Endodermal cell (in vitro differentiated cells): Measurements from ENCODE around the gene EVX1. TPM values are rescaled to one million over a fixed set of nuclear protein-coding genes. Genes with fewer than 3 reads are reported as not detected.

ENCODE experiments used
- DNase-seq: peaks from one replicate; pipeline ENCODE4 v3.0.0-alpha.2; 2017
- H3K27ac ChIP-seq: 2 replicates; pipeline ENCODE4 v1.5.1; 2013; ENCODE audit warnings: mild to moderate bottlenecking, low read depth, low read length, moderate library complexity
- H3K27me3 ChIP-seq: 2 replicates; pipeline ENCODE4 v1.6.1; 2013; ENCODE audit warnings: mild to moderate bottlenecking, low read length, moderate library complexity; ENCODE audit not compliant: insufficient read depth, control insufficient read depth, poor library complexity, severe bottlenecking
- H3K36me3 ChIP-seq: 2 replicates; pipeline ENCODE4 v1.7.0; 2013; ENCODE audit warnings: mild to moderate bottlenecking, low read length, moderate library complexity; ENCODE audit not compliant: control insufficient read depth, insufficient read depth
- H3K4me1 ChIP-seq: one replicate; pipeline ENCODE4 v1.7.0; 2013; ENCODE audit warnings: low read length; ENCODE audit not compliant: control insufficient read depth, insufficient read depth
- H3K4me3 ChIP-seq: 2 replicates; pipeline ENCODE4 v1.5.1; 2013; ENCODE audit warnings: mild to moderate bottlenecking, low read length, moderate library complexity
- H3K9ac ChIP-seq: 2 replicates; pipeline ENCODE4 v1.6.1; 2013; ENCODE audit warnings: mild to moderate bottlenecking, low read length, moderate library complexity; ENCODE audit not compliant: poor library complexity, severe bottlenecking; ENCODE audit errors: extremely low read depth
- H3K9me3 ChIP-seq: 2 replicates; pipeline ENCODE4 v1.6.1; 2013; ENCODE audit warnings: mild to moderate bottlenecking, low read length, moderate library complexity; ENCODE audit not compliant: control insufficient read depth
- H3K27ac Mint-ChIP-seq: 2 replicates; pipeline ENCODE4 v1.8.0; 2020; ENCODE audit warnings: mixed read lengths
- H3K27me3 Mint-ChIP-seq: 2 replicates; pipeline ENCODE4 v1.8.0; 2021; ENCODE audit warnings: mild to moderate bottlenecking, mixed read lengths; ENCODE audit not compliant: insufficient read depth
- H3K36me3 Mint-ChIP-seq: 2 replicates; pipeline ENCODE4 v1.8.0; 2020; ENCODE audit warnings: low read depth, mixed read lengths
- H3K4me1 Mint-ChIP-seq: 2 replicates; pipeline ENCODE4 v1.8.0; 2020; ENCODE audit warnings: mixed read lengths
- H3K4me3 Mint-ChIP-seq: 2 replicates; pipeline ENCODE4 v1.8.0; 2020; ENCODE audit warnings: mild to moderate bottlenecking, moderate library complexity, mixed read lengths
- H3K9me3 Mint-ChIP-seq: 2 replicates; pipeline ENCODE4 v1.8.0; 2020; ENCODE audit warnings: mild to moderate bottlenecking, mixed read lengths
- CTCF ChIP-seq: fragments of 200-600 bp; sonication (generic); conservative IDR thresholded peaks from 2 replicates; pipeline ENCODE4 v1.5.0; 2021; ENCODE audit warnings: antibody characterized with exemption, mild to moderate bottlenecking
- WGBS, 2 experiments: methylation state at CpG; one replicate each; pipeline versions ENCODE4 v1.1.5 to v1.1.7; 2013; ENCODE audit warnings: missing lambda C conversion rate in 2 of 2, mixed read lengths in 1 of 2; ENCODE audit not compliant: insufficient coverage in 1 of 2, insufficient read length in 1 of 2; 5-methylcytosine and 5-hydroxymethylcytosine counted together
- total RNA-seq, 2 donors: library from RNA; stranded (reverse); fragmentation: NEBNext Ultra II Directional in 1 of 2; extraction: Animal tissue kit (Norgen Biotek cat#: 25700) in 1 of 2; gene quantifications; 2 replicates in 1 of 2; 3 replicates in 1 of 2; pipeline ENCODE4 v1.2.1, GENCODE V29; 2021

Gene EVX1
- total RNA-seq, 2 donors from 2014 or later: 4.9 to 10.7 TPM

DNA sequence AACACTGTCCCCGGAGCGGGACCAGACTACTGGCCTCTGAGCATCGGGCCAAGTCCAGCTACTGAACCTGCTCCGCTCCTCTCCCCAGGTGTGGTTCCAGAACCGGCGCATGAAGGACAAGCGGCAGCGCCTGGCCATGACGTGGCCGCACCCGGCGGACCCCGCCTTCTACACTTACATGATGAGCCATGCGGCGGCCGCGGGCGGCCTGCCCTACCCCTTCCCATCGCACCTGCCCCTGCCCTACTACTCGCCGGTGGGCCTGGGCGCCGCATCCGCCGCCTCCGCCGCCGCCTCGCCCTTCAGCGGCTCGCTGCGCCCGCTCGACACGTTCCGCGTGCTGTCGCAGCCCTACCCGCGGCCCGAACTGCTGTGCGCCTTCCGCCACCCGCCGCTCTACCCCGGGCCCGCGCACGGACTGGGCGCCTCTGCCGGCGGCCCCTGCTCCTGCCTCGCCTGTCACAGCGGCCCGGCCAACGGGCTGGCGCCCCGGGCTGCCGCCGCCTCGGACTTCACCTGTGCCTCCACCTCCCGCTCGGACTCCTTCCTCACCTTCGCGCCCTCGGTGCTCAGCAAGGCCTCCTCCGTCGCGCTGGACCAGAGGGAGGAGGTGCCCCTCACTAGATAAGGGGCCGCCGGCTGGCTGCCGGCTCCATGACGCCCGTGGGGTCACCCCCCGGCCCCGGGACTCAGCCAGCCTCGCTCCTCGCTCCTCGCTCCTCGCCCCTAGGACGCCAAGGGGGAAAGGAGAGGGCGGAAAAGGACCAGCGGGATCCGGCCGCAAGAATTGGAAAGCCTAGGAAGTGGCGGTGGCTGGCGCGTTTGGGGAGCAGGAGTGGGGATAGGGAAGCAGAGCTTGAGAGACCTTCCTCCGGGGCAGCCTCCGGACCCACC, 3.4 kb downstream of the EVX1 start:
- H3K9me3 ChIP-seq: no peaks in the 10 kb centered on the region
- no peak overlapping the region for H3K27ac ChIP-seq
- Mint-ChIP-seq H3K9me3 (no peaks in the 10 kb centered on the region), H3K27ac (no peak overlapping the region), H3K4me3 (peak overlapping the region; percentile 75), H3K4me1 (peaks cover 46% of the 10 kb centered on the region), H3K36me3 (peaks cover 13% of the 10 kb centered on the region), H3K27me3 (peaks cover 99% of the 10 kb centered on the region)
- H3K4me3 ChIP-seq: no peak overlapping the region
- peak; percentile 43 for TF ChIP-seq CTCF
- no peaks in the 10 kb centered on the region for H3K36me3 ChIP-seq
- H3K27me3 ChIP-seq: peaks cover 100% of the 10 kb centered on the region
- WGBS, 2 experiments: 14 to 18% methylated on average over 48 to 90 of the region's 90 CpGs
- no peak overlapping the region for H3K9ac ChIP-seq
- peak; percentile 86 for DNase-seq
- peaks cover 5% of the 10 kb centered on the region for H3K4me1 ChIP-seq

DNA sequence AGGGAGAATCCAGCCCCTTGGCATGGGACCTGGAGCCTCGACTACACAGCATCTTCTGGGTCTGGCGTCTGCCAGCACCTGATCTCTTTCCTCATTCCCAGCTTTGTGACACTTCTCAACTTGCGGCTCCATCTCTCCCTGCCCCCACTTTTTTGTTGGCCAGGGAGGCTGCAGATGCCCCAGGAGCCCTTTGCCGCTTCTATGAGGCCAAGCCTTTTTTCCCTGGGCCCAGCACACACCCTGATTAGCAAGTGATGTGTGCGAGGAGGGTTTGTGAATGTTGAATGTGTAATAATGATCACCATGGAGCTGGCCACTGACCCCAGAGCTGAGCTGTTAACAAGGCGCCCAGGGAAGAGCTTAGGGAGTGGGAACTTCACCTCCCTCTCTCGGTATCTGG, 4.4 kb downstream of the EVX1 start:
- no peak overlapping the region for H3K9ac ChIP-seq
- 24 to 46% methylated on average over 5 to 7 of the region's 7 CpGs for WGBS, 2 experiments
- H3K9me3 ChIP-seq: no peaks in the 10 kb centered on the region
- no peaks in the 10 kb centered on the region for H3K9me3 Mint-ChIP-seq
- peaks cover 41% of the 10 kb centered on the region for H3K4me1 Mint-ChIP-seq
- DNase-seq: no peak
- no peaks in the 10 kb centered on the region for H3K36me3 ChIP-seq
- H3K4me3 ChIP-seq: no peak overlapping the region
- no peak overlapping the region for H3K27ac Mint-ChIP-seq
- no peak overlapping the region for H3K27ac ChIP-seq
- peak overlapping the region; percentile 75 for H3K4me3 Mint-ChIP-seq
- peaks cover 5% of the 10 kb centered on the region for H3K4me1 ChIP-seq
- H3K36me3 Mint-ChIP-seq: peaks cover 13% of the 10 kb centered on the region
- peaks cover 97% of the 10 kb centered on the region for H3K27me3 Mint-ChIP-seq
- H3K27me3 ChIP-seq: peaks cover 100% of the 10 kb centered on the region
- TF ChIP-seq CTCF: no peak

DNA sequence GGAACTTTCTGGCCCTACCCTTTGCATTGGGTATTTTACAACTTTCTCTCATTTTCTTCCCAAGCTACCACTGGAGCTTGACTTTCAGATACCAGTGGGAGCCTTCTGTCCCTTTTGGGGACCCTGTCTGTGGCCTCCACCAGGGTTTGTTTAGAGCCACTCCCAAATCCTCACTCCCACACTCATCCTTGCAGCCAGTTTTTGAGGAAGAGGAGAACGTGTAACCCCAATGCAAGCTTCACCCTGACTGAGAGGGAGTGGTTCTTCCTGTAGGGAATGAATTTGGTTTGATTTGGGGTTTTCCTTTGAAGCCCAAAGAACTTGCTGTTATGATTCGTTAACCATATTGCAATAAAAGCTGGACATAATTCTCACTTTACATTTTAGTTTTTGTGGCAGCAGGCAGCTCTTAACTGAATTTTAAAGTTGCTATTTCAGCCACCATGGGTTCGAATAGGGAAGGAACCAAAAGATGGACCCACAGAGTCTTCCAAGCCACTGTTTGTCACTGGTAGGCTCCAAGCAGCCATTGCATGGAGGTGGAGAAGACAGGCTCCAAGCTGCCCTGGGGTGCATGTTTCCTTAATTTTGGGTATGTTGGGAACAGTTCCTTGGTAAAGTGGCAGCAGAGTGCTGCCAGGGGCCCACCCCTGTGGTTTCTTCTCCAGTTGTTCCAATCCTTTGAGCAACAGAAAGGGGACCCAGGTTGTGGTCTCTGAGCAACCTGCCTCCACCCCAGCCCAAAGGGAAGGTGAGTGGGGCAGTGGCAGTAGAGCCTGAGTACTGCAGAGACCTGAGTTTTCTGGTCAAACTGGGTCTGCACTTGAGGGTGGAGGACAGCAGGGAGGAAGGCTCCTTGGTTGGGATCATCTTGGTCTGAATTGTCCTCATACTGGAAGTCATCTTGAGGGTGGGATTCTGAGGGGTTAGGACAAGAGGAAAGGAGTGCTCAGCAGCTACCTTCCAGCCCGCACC, 5.1 kb downstream of the EVX1 start:
- TF ChIP-seq CTCF: no peak
- H3K9me3 Mint-ChIP-seq: no peaks in the 10 kb centered on the region
- Histone ChIP-seq H3K4me1 (no peaks in the 10 kb centered on the region), H3K9me3 (no peaks in the 10 kb centered on the region), H3K4me3 (no peak overlapping the region), H3K27me3 (peaks cover 100% of the 10 kb centered on the region), H3K27ac (no peak overlapping the region), H3K9ac (no peak overlapping the region), H3K36me3 (no peaks in the 10 kb centered on the region)
- no peak for DNase-seq
- H3K27me3 Mint-ChIP-seq: peaks cover 97% of the 10 kb centered on the region
- H3K4me3 Mint-ChIP-seq: no peak overlapping the region
- H3K4me1 Mint-ChIP-seq: peaks cover 40% of the 10 kb centered on the region
- no peak overlapping the region for H3K27ac Mint-ChIP-seq
- peaks cover 13% of the 10 kb centered on the region for H3K36me3 Mint-ChIP-seq
- 58 to 73% methylated on average over 2 to 4 of the region's 4 CpGs for WGBS, 2 experiments
